ENCODE measurements around the gene CD207.

DNA sequence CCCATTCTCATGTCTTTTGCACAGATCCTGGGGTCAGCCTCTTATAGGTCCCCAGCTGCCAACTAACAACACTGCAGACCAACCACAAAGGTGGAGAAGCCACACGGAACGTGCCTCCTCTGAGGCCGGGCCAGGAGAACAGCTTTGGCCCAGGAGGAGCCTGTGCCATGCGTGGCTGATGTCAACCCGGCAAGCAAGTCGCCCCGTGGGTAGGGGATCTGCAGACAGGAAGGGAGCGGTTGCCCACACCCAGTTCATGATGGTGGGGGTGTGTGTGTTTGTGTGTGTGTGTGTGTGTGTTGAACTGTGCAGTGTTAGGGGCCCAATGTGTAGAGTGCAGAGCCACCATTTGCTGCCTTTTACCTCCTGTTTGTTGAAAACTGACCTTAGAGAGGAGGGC, 12.8 kb downstream of the CD207 start:
- TF ChIP-seq, protein P1, sequence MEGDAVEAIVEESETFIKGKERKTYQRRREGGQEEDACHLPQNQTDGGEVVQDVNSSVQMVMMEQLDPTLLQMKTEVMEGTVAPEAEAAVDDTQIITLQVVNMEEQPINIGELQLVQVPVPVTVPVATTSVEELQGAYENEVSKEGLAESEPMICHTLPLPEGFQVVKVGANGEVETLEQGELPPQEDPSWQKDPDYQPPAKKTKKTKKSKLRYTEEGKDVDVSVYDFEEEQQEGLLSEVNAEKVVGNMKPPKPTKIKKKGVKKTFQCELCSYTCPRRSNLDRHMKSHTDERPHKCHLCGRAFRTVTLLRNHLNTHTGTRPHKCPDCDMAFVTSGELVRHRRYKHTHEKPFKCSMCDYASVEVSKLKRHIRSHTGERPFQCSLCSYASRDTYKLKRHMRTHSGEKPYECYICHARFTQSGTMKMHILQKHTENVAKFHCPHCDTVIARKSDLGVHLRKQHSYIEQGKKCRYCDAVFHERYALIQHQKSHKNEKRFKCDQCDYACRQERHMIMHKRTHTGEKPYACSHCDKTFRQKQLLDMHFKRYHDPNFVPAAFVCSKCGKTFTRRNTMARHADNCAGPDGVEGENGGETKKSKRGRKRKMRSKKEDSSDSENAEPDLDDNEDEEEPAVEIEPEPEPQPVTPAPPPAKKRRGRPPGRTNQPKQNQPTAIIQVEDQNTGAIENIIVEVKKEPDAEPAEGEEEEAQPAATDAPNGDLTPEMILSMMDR (conservative IDR thresholded peaks at IDR 0.05; ENCODE audit: low read depth, low read length), result no peak
- TF ChIP-seq EZH2phosphoT487 (IDR thresholded peaks at IDR 0.05; ENCODE audit: borderline replicate concordance, low read length), result no peak
- no peak for TF ChIP-seq EZH2 (IDR thresholded peaks at IDR 0.05; ENCODE audit: low read length, unreplicated experiment)
